Thoracic aorta (tissue), 2 donors: ENCODE data around the gene NAA25. TPM values are rescaled to one million over a fixed set of nuclear protein-coding genes. Genes with fewer than 3 reads are reported as not detected.
"Not testable (repeated sequence)": the region's sequence is repeated elsewhere in the genome, so short reads cannot be mapped to it uniquely, and the experiment has no call there.

Experiments
- ATAC-seq: fragments of 150-250 bp; one replicate; pipeline ENCODE4 v1.8.0; 2017; ENCODE audit warnings: low read depth; ENCODE audit not compliant: insufficient number of reproducible peaks, low FRiP score
- DNase-seq: peaks from one replicate; pipeline ENCODE4 v3.0.0-alpha.2; 2020; ENCODE audit warnings: low spot score
- H3K27ac ChIP-seq, 2 donors: fragments of 200-600 bp; sonication (generic); 1 replicate in 1 of 2; 2 replicates in 1 of 2; pipeline ENCODE4 v1.5.1; 2016; ENCODE audit warnings: mild to moderate bottlenecking in 2 of 2, moderate library complexity in 2 of 2
- H3K27me3 ChIP-seq: fragments of 200-600 bp; sonication (generic); replicated peaks from 2 replicates; pipeline ENCODE4 v1.6.0; 2016; ENCODE audit warnings: mild to moderate bottlenecking; ENCODE audit not compliant: insufficient read depth
- H3K36me3 ChIP-seq: fragments of 200-600 bp; sonication (generic); one replicate; pipeline ENCODE4 v1.5.1; 2016
- H3K4me1 ChIP-seq, 2 donors: fragments of 200-600 bp; sonication (generic); 1 replicate in 1 of 2; 2 replicates in 1 of 2; pipeline versions ENCODE4 v1.5.1 to v1.6.0; 2016; ENCODE audit warnings: low read depth in 2 of 2, mild to moderate bottlenecking in 1 of 2; ENCODE audit not compliant: control insufficient read depth in 1 of 2
- H3K4me3 ChIP-seq: fragments of 200-600 bp; sonication (generic); 2 replicates; pipeline ENCODE4 v1.5.1; 2016; ENCODE audit warnings: mild to moderate bottlenecking
- H3K9me3 ChIP-seq: fragments of 200-600 bp; sonication (generic); 2 replicates; pipeline ENCODE4 v1.5.1; 2016
- CTCF ChIP-seq: fragments of 200-600 bp; sonication (generic); IDR thresholded peaks from one replicate; pipeline ENCODE4 v1.5.1; 2019; ENCODE audit warnings: antibody characterized with exemption
- total RNA-seq, 2 donors: library from RNA; depleted of rRNA; stranded (reverse); fragments of >200 nt; gene quantifications; one replicate each; pipeline versions ENCODE4 v1.1.0 to v1.2.3, GENCODE V29; 2016

NAA25 gene
- total RNA-seq, 2 donors from 2014 or later: 16.4 to 52.1 TPM

DNA sequence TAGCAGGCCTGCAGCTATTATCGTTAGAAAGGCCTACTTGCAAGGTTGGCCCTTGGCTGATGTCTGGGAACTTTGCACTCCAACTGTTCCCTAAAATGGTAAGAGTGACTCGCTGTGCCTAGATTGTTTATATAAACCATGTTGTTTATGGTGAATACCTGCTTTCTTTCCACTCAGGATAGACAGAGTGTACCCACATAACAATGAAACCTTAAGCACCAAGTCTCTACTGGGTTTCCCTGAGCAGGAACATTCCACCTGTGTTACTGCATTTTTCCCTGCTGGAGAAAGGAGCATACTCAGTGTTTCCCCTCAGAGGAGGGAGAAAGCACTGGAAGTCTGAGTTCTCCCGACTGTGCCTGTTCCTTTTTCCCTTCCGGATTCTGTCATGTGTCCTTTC is 62.6 kb downstream of the NAA25 start:
- Histone ChIP-seq H3K4me1 (peaks cover 8 to 18% of the 10 kb centered on the region in 2 donors), H3K27ac (no peak overlapping the region)

DNA sequence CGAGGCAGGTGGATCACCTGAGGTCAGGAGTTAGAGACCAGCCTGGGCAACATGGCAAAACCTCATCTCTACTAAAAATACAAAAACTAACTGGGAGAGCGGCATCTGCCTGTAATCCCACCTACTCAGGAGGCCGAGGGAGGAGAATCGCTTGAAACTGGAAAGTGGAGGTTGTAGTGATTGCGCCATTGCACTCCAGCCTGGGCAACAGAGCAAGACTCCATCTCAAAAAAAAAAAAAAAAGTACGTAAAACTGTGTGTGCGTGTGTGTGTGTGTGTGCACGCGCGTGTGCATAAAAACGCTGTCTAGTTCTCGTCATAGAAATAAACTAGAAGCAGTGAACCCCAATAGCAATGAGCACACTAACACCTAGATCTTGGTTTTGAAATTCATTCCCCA is 72.0 kb downstream of the NAA25 start:
- H3K4me3 ChIP-seq, H3K27me3 ChIP-seq, DNase-seq, H3K4me1 ChIP-seq, H3K27ac ChIP-seq, H3K9me3 ChIP-seq, ATAC-seq: not testable (repeated sequence)
- H3K36me3 ChIP-seq: peaks cover 50% of the 10 kb centered on the region

More for the DNA sequence above, 62.6 kb downstream of the NAA25 start:
- Histone ChIP-seq H3K9me3 (no peaks in the 10 kb centered on the region), H3K27me3 (no peaks in the 10 kb centered on the region), H3K4me3 (no peak overlapping the region), H3K36me3 (peaks cover 29% of the 10 kb centered on the region)
- TF ChIP-seq CTCF: no peak
- no peak for ATAC-seq
- DNase-seq: no peak

DNA sequence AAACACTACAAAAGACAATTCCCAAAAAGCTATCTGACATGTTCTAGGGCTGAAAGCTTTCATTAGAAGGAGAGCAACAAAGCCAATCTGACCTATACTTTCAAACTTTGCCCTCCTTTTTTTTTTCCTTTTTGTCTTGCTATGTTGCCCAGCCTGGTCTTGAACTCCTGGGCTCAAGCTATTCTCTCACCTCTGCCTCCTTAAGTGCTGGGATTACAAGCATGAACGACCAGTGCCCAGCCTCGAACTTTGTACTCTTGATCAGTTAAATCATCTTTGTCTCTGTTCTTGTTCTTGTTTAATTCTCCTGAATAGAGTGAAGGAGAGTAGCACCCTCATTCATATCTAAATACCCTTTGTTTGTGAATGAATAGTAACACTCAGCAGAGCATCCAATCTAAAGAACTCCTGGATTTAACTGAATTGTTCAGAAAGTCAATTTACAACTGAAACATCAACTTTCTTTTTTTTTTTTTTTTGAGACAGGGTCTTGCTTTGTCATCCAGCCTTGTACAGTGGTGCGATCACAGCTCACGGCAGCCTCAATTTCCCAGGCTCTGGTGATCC is 73.3 kb downstream of the NAA25 start:
- ATAC-seq (no peak), DNase-seq (no peak)
- H3K4me3 ChIP-seq: no peak overlapping the region
- H3K27ac ChIP-seq: no peak overlapping the region
- H3K27me3 ChIP-seq: no peaks in the 10 kb centered on the region
- no peak for TF ChIP-seq CTCF
- H3K36me3 ChIP-seq: peaks cover 44% of the 10 kb centered on the region
- H3K9me3 ChIP-seq: no peaks in the 10 kb centered on the region
- no peaks in the 10 kb centered on the region for H3K4me1 ChIP-seq

- Histone ChIP-seq H3K27ac (no peak overlapping the region), H3K27me3 (no peaks in the 10 kb centered on the region), H3K9me3 (no peaks in the 10 kb centered on the region), H3K36me3 (peaks cover 35% of the 10 kb centered on the region), H3K4me1 (no peaks in the 10 kb centered on the region), H3K4me3 (no peak overlapping the region)
- TF ChIP-seq CTCF: no peak
- ATAC-seq (no peak), DNase-seq (no peak)
Measured at GRCh38 chr12:112032292-112032691, 76.3 kb downstream of the NAA25 start.

GRCh38 chr12:112031472-112031871 is 77.1 kb downstream of the NAA25 start:
- Histone ChIP-seq H3K27ac (no peak overlapping the region), H3K9me3 (no peaks in the 10 kb centered on the region), H3K4me1 (no peaks in the 10 kb centered on the region), H3K27me3 (no peaks in the 10 kb centered on the region), H3K36me3 (peaks cover 32% of the 10 kb centered on the region), H3K4me3 (no peak overlapping the region)
- ATAC-seq: no peak
- no peak for DNase-seq
- TF ChIP-seq CTCF: no peak

DNA sequence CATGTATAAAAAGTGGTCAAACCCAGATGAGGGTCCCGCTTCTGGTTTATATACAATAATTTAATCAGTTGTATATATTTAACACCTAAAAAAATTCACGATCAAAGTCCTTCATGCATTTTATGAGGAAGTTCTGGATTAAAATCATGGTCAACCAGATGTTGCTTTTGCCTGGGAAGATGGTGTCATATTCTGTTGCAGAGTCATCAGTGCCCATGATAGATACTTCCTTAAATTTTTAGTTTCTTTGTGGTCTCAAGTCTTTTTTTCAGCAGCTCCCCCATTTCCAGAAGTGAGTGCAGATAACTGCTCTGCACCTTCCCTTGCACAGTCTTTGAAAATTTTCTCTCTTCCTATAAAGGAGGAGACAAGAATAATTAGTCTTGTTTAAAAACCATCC is 79.3 kb downstream of the NAA25 start:
- Histone ChIP-seq H3K27me3 (no peaks in the 10 kb centered on the region), H3K9me3 (no peaks in the 10 kb centered on the region), H3K4me3 (no peak overlapping the region), H3K27ac (no peak overlapping the region), H3K4me1 (no peaks in the 10 kb centered on the region), H3K36me3 (peaks cover 28% of the 10 kb centered on the region)
- no peak for ATAC-seq
- DNase-seq: no peak
- no peak for TF ChIP-seq CTCF
